Fibroblast of lung (primary cell): ENCODE results near the gene SOX13.

Experiments used
- CTCF ChIP-seq, 2 donors: IDR thresholded peaks in 1 of 2; conservative IDR thresholded peaks in 1 of 2; 1 replicate in 1 of 2; 2 replicates in 1 of 2; pipeline ENCODE4 v1.5.1; 2011 to 2012; ENCODE audit warnings: low read length in 2 of 2, control low read depth in 1 of 2, inconsistent platforms in 1 of 2, low read depth in 1 of 2, mild to moderate bottlenecking in 1 of 2
- EZH2 ChIP-seq: IDR thresholded peaks from 2 replicates; pipeline ENCODE4 v1.5.1; 2012; ENCODE audit warnings: low read length, control low read depth, mild to moderate bottlenecking; ENCODE audit errors: missing control alignments

GRCh38 chr1:204130178-204130577 is 57.3 kb downstream of the SOX13 start:
- no peak for TF ChIP-seq CTCF (conservative IDR thresholded peaks at IDR 0.05 in 1 of 2, IDR thresholded peaks at IDR 0.05 in 1 of 2; ENCODE audit: low read depth in 1 of 2, low read length in 2 of 2)
- no peak for TF ChIP-seq EZH2
